GF-D8 (cell line): ENCODE results near the gene EEF2K.
A peak's percentile ranks its signal among the peaks of the same experiment; 100 is the strongest.
"Not testable (repeated sequence)": the region's sequence is repeated elsewhere in the genome, so short reads cannot be mapped to it uniquely, and the experiment has no call there.

Experiments
- DNase-seq: peaks from one replicate; lab custom pipeline; 2025; lab: John Stamatoyannopoulos, UW

The EEF2K gene

DNA sequence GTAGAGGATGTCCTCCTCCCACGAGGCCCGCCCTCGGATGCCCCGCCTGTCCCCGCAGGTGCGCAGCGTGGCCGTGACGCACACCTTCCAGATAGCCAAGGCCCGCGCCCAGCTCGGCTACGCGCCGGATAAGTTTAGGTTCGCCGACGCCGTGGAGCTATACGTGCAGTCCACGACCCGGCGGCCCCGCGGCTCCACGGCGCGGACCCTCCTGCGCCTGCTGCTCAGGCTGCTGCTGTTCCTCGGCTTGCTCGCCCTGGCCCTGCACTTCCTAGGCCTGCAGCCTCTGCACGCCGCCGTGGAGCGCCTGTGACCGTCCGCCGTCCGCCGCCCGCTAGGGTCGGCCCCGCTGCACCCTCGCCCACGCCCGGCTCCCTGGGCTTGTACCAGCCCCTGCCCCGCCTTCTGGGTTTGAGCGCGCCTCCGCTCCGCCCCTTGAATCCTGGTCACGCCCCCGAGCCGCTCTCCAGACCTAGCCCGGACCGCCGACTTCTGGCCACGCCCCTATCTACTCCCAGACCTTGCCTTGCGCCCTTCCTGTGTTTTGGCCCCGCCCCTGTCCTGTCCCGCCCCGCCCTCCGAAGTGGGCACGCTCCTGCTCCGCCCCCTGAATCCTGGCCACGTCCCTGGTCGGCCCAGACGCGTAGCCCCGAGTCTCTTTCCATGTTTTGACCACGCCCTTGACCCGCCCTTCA is 15.8 kb upstream of the EEF2K start:
- DNase-seq, result no peak

DNA sequence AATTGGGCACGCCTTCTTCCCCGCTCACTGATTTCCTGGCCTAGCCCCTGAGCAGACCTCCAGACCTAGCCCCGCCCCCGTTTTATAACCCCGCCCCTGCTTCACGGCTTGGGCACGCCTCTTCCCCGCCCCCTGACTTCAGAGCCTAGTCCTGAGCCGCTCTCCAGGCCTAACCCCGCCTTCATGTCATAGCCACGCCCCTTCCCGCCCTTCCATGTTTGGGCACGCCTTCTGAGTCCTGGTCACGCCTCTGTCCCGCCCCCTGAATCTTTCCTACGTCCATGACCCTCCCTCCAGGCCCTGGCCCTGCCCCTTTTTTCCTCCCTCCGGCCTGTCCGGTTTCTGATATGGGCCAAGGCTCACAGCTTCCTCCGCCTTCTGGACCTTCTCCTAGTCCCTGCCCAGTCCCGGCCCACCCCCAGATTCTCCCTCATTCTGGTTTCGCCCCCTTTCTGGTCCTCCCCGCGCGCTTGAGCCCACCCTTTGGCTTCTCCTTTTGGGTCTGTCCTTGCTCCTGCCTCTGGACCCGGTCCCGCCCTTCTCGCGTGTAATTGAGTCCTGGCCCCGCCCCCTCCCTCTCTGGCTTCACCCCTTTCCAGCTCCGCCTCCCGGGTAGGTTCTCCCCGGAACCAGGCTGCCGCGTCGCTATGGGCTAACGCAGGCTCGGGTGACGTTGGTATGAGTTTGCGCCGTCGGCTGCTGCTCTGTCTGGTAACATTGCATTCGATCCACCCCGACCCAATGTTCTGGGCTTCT is 15.1 kb upstream of the EEF2K start:
- peak; percentile 95 for DNase-seq

DNA sequence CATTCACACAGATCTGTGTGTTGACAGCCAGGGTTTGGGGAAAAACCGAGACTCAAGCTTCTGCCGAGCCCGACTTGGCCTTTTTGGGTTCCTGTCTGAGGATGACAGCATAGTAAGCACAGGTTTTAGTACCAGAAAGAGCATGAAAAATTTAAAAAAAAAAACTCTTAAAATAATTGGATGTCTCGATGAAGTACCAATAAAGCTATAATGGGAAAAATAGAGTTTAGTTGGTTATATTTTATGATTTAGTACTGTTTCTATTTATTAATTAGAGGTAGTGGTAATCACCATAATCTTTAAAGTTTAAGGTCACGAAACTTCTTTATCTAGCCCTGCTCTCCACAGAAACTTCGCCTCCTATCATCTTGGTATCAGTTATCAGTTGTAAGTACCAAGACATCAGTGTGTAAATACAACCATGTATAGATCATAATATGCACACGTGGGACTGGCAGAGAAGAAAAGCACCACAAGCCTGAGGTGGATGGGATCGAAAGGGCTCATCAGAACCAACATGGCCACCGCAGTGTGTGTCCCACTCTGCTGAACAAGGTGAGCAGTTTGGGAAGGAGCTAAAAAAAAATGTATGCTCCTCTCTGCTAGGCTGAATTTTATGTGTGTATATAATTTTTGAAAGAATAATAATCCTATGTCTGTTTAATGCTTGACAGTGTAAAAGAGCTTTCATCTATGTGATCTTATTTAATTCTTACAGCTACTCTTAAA is 14.4 kb upstream of the EEF2K start:
- DNase-seq, result no peak

DNA sequence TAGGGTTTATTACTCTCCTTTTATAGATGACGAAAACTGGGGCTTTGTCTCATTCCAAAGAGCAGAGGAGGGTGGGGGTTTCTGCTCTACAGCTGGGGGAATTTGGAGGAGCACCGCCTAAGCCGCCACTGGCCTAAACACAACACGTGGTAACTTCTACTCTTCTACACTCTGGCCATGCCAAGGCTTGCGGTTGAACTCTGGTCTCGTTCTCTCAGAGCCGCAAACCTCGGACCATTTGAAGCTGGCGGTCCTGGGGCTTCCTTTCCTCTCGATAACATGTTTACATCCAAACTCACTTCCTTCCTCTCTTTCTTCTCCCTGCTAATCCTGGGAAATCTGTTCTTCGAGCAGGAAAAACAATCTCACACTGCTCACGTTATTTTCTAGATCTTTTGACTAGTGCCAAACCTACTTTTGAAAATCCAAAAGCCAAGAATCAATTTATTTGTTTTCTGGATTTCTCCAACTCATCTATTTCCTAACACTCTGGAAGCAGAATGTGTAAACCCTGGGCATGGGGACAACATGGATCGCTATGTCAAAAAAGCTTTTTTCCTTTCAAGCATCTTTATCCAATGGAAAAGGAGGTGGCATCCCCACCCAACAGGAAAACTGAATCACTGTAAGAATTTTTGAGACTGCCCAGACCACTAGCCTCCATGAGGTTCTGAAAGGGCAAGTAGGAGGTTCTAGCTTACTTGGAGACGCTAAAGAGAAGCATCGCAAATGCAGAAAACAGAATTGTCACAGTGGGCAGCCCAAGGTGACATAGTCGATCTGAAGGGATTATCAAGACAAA is 13.6 kb upstream of the EEF2K start:
- DNase-seq, result peak; percentile 86

DNA sequence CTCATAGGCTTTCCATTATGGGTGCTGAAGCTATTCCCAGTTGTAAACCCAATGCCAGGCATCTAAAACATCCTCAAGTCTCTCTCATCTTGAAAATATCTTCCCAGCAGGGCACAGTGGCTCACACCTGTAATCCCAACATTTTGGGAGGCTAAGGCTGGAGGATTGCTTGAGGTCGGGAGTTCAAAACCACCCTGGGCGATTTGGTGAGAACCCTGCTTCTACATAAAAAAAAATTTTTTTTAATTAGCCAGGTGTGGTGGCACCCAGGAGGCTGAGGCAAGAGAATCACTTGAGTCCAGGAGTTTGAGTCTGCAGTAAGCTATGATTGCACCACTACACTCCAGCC is 13.0 kb upstream of the EEF2K start:
- DNase-seq, result no peak

DNA sequence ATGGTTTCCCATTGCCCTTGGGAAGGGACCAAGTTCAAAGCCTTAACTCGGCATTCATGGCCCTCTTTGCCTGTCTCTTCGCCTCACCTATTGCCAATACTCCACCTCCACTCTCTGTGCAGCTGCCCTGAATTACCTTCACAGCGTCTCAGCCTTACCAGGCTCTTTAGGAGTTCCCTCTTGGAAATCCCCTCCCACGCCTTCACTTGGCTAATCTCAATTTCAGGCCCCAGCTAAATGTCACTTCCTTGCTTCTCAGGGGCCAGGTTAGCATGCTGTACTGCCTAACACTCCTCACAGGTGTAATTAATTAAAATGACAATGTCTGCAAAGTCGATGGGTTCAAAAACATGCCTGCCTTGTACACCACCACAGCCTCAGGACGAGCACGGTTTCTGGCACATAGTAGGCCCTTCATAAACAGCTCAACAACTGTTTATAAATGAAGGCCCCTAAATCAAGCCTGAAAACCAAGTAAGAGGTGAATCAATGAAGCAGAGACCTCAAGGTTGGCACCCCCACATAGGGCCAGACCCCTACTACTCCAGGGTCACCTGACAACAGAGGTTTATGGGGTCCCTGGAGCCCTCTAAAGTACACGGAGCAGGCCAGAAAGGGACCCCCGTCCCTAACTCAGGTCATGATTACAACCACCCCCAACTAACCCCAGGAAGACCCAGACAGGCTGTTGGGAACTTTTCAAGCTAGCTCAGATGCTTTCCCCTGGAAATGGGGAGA is 11.2 kb upstream of the EEF2K start:
- no peak for DNase-seq

DNA sequence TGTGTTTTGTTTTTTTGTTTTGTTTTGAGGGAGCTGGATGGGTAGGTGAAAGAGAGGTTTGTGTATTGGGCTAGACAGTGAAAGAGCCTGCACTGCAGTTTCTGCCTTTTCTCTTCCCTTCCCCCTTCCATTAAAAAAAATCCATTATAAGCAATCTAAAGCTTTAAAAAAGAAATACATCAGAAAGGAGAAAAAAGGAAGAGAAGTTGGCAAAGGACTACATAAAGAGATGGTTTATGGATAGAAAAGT is 10.7 kb upstream of the EEF2K start:
- no peak for DNase-seq

DNA sequence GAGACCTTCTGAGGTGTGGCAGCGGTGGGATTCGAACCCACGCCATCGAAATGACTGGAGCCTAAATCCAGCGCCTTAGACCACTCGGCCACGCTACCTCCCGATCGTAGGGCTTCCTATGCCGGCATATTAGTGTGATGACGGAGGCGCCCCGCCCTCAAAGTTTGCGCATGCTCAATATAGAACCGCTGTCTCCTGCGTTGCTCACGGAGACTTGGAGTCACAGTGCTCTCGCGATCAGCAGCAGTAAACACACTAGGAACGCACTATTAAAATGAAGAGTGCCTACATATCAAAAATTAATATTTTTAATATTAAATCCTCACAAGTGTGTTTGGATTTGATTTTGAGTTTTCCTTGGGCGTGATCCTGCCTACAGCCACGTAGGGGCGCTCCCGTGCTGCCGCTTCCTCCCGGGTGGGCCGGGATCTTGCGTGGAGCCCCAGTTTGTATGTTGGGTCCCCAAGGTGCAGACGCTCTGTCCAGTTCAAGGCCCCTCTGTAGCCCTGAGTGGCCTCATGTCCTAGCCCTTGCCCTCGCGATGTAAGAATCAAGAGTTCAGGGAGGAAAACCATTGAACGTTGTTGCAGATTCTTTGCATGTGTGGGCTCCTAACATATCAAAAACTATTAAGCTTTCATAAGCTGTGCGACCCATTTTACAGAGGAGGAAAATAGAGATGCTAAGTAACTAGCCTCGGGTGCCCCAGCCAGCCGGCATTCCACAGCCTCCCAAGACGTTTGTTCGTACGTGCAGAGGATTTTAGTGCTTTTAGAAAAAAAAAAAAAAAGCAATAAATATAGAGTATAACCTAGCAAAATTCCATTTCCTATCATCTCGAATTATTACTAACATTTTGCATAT is 10.2 kb upstream of the EEF2K start:
- DNase-seq, result peak; percentile 69

DNA sequence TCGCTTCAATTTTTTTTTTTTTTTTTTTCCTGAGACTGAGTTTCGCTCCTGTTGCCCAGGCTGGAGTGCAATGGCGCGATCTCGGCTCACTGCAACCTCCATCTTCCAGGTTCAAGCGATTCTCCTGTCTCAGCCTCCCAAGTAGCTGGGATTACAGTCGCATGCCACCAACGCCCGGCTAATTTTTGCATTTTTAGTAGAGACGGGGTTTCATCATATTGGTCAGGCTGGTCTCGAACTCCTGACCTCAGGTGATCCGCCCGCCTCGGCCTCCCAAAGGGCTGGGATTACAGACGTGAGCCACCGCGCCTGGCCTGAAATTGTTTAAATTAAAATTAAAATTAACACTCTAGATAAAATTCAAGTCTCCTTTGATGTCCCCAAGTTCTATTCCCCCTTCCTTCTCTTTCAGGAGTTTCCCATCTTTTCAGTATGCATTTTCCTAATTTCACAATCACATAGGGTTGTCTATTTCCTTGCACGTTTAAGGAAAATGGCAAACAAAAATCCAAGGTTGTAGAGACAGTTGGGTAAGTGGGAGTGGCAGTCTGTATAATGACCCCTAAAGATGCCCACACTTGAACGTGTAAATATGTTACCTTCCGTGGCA is 9.4 kb upstream of the EEF2K start:
- not testable (repeated sequence) for DNase-seq

DNA sequence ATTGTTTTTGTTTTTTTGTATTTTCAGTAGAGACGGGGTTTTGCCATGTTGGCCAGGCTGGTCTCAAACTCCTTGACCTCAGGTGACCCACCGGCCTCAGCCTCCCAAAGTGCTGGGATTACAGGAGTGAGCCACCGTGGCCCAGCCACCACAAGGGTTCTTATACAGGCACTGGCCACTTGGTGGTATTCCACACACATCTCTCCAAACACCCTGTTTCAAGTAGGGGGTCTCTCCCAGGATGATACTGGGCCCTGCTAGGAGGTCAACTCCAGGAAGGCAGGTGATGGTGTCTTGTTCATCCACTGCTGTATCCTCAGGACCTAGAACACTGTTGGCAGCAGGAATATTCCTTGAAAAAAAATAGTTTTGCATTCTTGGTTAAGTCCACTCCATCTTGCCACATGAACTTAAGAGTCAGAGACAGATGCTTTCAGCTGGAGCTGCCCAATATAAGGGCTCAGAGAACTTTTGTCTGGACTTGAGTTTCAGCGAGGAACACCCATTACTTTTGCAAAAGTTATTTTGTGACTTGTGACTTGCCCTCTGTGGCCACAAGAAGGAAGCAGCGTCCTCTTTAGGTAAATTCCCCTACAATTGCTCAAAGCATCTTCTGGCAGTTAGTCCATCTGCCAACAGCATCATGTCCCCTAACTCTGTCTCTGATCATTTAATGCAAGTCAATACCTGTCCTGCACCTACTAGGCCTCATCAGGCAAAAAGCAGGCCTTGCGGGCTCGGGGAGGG is 7.4 kb upstream of the EEF2K start:
- DNase-seq, result no peak

DNA sequence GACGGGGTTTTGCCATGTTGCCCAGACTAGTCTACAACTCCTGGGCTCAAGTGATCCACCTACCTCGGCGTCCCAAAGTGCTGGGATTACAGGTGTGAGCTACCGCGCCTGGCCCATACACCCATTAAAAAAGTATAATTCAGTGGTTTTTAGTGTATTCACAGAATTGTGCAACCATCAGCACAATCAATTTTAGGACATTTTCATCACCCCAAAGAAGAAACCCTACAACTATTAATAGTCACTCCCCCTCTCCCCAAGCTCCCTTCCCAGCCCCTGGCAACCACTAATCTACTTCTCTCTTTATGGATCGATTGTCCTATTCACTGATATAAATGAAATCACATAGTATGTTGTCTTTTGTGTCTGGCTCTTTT is 3.8 kb upstream of the EEF2K start:
- no peak for DNase-seq

DNA sequence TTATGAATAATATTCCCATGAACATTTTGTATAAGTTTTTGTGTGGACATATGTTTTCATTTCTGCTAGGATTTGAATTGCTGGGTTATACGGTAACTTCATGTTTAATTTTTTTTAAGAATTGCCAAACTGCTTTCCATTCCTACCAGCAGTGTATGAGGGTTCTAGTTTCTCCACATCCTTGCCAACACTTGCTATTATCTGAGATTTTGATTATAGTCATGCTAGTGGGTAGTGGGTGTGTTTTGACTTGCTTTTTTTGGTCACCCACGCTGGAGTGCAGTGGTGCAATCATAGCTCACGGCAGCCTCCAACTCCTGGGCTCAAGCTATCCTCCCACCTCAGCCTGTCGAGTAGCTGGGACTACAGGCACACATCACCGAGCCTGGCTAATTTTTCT is 3.0 kb upstream of the EEF2K start:
- DNase-seq, result no peak

DNA sequence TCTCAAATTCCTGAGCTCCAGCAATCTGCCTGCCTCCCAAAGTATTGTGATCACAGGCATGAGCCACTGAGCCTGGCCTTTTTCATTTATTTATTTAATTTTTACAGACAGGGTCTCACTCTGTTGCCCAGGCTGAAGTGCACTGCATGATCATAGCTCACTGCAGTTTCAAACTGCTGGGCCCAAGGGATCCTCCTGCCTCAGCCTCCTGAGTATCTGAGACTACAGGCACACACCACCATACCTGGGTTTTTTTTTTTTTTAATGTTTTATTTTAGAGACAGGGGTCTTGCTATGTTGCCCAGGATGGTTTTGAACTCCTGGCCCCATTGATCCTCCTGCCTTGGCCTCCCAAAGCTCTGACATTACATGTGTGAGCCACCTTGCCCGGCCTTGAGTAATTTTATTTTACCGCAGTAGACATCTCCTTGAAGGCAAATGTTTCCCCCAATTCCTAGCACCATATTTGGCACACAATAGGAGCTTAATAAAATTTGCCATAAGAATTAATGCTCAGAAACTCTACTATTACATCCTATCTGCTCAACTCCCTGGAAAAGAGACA is 1.9 kb upstream of the EEF2K start:
- DNase-seq, result no peak

DNA sequence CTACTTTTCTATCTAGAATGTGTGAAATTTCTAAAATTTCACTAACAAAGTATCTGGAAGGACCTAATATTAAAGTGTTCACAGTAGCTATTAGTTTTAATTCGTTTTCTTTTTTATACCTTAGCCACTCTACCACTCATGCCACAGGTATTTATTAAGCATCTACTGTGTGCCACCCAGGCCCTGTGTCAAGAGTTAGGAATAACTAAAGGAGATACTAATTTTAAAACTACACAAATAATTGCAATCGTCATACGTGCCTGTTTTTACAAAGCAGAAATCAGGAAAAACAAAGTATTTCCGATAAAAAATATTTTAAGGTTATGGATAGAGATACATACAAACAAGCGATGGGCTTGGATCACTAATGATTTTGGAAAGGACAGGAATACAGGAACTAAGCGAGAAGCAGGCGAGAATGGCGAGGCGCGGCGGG is 483 bp upstream of the EEF2K start:
- DNase-seq, result no peak

DNA sequence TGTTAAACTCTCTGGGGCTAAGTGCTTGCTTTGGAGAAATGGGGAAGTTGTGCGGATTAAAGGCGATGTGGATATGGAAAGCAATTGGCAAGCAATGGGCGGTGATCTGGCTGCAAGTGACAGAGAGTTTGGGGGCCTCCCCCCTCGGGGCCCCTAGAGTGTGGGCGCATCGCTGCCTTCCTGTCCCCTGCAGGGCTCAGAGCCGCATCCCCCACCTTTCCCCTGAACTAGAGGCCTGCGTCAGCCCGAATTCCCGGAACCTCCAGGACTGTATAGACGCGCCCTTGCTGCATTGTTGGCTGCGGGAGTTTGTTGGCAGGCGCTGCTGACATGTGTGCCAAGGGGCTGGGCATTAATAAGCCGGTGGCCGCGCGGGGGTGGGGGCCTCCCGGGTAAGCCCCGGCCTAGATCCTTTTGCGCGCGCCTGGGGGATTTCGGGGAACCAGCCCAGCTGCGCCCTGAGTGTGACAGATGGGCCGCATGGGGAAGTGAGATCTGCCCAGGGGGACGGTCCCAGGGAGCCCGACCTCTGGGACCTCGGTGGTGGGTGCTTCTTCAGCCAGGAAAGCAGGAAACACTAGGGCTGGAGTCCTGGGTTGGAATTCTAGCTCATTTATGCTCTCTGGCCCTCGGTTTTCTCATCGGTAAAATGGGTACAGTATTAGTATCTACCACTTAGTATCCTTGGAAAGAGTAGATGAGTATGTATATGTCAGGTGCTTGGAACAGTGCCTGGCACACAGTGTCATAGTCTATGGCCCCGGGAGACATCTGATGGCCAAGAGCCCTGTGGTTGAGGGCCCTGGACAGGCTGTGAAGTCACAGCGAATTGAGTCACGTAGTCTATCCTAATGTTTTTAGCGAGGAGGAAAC is 1.0 kb downstream of the EEF2K start:
- peak; percentile 66 for DNase-seq

DNA sequence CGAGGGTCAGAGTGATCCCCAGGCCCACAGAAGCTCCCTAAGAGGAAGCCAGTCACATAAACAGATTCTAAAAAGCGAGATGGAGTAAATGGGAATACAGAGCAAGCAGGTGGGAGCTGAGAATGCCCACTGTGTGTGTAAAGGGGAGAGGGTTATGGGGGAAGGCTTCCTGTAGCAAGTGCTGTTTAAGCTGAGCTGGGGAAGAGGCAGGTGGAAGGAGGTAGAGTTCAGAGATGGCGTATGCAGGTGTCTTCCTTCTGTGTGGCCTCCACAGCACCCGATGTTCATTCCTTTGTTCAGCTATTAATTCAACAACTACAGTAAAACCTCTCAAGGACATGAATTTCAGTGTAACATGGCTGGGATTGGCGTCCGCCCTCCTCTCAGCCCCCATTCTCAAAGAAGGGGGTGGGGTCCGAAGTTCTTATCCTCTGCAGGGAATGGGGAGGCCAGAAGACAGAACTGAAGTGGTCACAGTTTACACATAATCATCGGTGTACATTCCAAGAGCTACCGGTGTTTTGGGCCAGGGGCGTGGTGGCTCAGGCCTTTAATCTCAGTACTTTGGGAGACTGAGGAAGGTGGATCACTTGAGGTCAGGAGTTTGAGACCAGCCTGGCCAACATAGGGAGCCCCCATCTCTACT is 1.8 kb downstream of the EEF2K start:
- no peak for DNase-seq

DNA sequence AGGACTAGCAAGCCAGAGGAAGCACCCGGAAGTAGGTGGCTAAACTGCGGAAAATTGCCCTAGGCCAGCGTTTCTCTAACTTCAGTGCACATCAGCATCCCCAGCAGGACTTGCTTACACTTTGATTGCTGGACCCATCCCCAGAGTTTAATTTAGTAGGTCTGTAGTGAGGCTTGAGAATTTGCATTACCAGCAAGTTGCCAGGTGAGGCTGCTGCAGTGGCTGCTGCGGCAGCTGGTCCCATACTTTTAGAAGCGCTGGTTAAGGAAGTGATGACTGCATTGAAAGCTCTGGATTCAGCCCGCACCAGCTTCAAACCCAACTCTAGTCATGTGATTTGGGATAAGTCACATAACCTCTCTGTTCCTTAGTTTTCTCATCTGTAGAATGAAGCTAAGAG is 4.2 kb downstream of the EEF2K start:
- no peak for DNase-seq

DNA sequence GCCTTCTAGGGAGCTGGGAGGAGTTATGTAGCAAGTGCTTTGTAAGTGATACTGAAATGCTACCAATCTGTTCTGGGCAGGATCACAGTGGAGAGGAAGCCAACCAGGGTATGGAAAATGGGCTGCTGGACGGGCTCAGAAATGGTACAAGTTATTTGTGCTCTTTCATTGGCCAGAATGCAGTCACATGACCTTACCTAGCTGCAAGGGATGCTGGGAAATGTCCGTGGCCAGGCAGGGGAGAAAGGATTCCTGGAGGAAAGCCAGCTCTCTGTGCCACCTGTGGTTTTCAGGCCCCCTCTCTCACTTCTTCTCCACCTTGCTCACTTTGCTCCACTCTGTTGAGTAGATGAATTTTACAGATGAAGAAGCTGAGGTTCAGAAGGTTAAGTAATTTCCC is 4.8 kb downstream of the EEF2K start:
- no peak for DNase-seq
